RPMI7951 (cell line): ENCODE measurements around the gene PPP2R5B. TPM values are rescaled to one million over a fixed set of nuclear protein-coding genes. Genes with fewer than 3 reads are reported as not detected.

Experiments used
- DNase-seq: peaks from one replicate; pipeline ENCODE4 v3.0.0-alpha.2; 2012; ENCODE audit warnings: low read depth
- total RNA-seq: library from RNA; depleted of rRNA; stranded (reverse); fragments of >200 nt; shearing (Covaris generic); gene quantifications from 2 replicates; pipeline ENCODE4 v1.2.3, GENCODE V29; 2014; rRNA removed

Gene PPP2R5B
- 12.5 and 17.8 TPM in 2 replicates for total RNA-seq

GRCh38 chr11:64923944-64924909 is at the start of gene PPP2R5B:
TSS of gene PPP2R5B (plus strand) at chr11:64924689. CDS start at chr11:64925735, 1,046 bp downstream.
- peak; percentile 96 for DNase-seq

- no peak for DNase-seq
These were observed 48.9 kb upstream of the PPP2R5B start for GRCh38 chr11:64875369-64876228.

- DNase-seq = no peak
These were observed 48.2 kb upstream of the PPP2R5B start for GRCh38 chr11:64876229-64876750.

GRCh38 chr11:64876835-64877341 is 47.6 kb upstream of the PPP2R5B start:
- DNase-seq = peak; percentile 81

GRCh38 chr11:64877390-64878222 is 46.9 kb upstream of the PPP2R5B start:
- DNase-seq = no peak

- no peak for DNase-seq
These were observed 46.3 kb upstream of the PPP2R5B start for GRCh38 chr11:64878223-64878493.

- peak; percentile 96 for DNase-seq
These were observed 45.8 kb upstream of the PPP2R5B start, which contains the start of gene EHD1 for GRCh38 chr11:64878494-64879243. TSS of gene EHD1 (minus strand) at chr11:64878621. CDS start at chr11:64878464, 157 bp downstream.

- no peak for DNase-seq
These were observed 45.1 kb upstream of the PPP2R5B start for GRCh38 chr11:64879244-64879900.

- peak; percentile 69 for DNase-seq
These were observed 44.1 kb upstream of the PPP2R5B start for GRCh38 chr11:64880240-64881001.

- no peak for DNase-seq
These were observed 43.0 kb upstream of the PPP2R5B start for GRCh38 chr11:64881476-64881875.

GRCh38 chr11:64882243-64882642 is 42.2 kb upstream of the PPP2R5B start:
- DNase-seq = no peak

GRCh38 chr11:64883575-64883974 is 40.9 kb upstream of the PPP2R5B start:
- DNase-seq = no peak

- no peak for DNase-seq
These were observed 40.5 kb upstream of the PPP2R5B start for GRCh38 chr11:64884019-64884418.

GRCh38 chr11:64885367-64886286 is 38.9 kb upstream of the PPP2R5B start:
- DNase-seq = peak; percentile 62

- DNase-seq = no peak
These were observed 37.2 kb upstream of the PPP2R5B start for GRCh38 chr11:64887234-64887756.

- DNase-seq = peak; percentile 56
These were observed 36.6 kb upstream of the PPP2R5B start for GRCh38 chr11:64887757-64888405.

- no peak for DNase-seq
These were observed 36.1 kb upstream of the PPP2R5B start for GRCh38 chr11:64888406-64888728.
